A673 (cell line): ENCODE data around the gene PYGM. TPM values are rescaled to one million over a fixed set of nuclear protein-coding genes. Genes with fewer than 3 reads are reported as not detected.

Source experiments
- BruUV-seq: library from RNA; stranded (reverse); fragments of 400-500 nt; replicated peaks from 2 replicates; lab custom pipeline; 2021; lab: Mats Ljungman, UMichigan
- CTCF ChIA-PET: fragments of 300-600 bp; sonication (Branson Sonifier 250); formaldehyde crosslinking; loops from one replicate; lab custom pipeline; 2022; ENCODE audit warnings: antibody characterized with exemption; lab: Charles Lee
- POLR2A ChIA-PET: fragments of 300-600 bp; sonication (Branson Sonifier 250); formaldehyde crosslinking; loops from one replicate; lab custom pipeline; 2022; ENCODE audit warnings: antibody characterized with exemption; ENCODE audit not compliant: low non-redundant PET; lab: Charles Lee
- DNase-seq: peaks from one replicate; pipeline ENCODE4 v3.0.0-alpha.2; 2015; ENCODE audit warnings: low spot score
- H3K27ac ChIP-seq: fragments of 200-600 bp; sonication (generic); 2 replicates; pipeline ENCODE4 v1.5.1; 2016; ENCODE audit warnings: mixed run types, low read depth, mild to moderate bottlenecking, mixed read lengths, antibody characterized with exemption, low read length; ENCODE audit not compliant: poor library complexity, severe bottlenecking
- H3K27me3 ChIP-seq: fragments of 200-600 bp; sonication (generic); replicated peaks from 2 replicates; pipeline ENCODE4 v1.6.1; 2017; ENCODE audit warnings: mixed run types, low read depth, mild to moderate bottlenecking, mixed read lengths, antibody characterized with exemption, low read length; ENCODE audit not compliant: insufficient read depth, poor library complexity
- H3K36me3 ChIP-seq: fragments of 200-600 bp; sonication (generic); 2 replicates; pipeline ENCODE4 v1.6.1; 2016; ENCODE audit warnings: mixed run types, mild to moderate bottlenecking, mixed read lengths, antibody characterized with exemption, low read length; ENCODE audit not compliant: insufficient read depth, poor library complexity, severe bottlenecking
- H3K4me1 ChIP-seq: fragments of 200-600 bp; sonication (generic); 2 replicates; pipeline ENCODE4 v1.6.1; 2017; ENCODE audit warnings: mixed run types, mild to moderate bottlenecking, mixed read lengths, antibody characterized with exemption, low read length; ENCODE audit not compliant: insufficient read depth, poor library complexity, severe bottlenecking
- H3K4me3 ChIP-seq: fragments of 200-600 bp; sonication (generic); 2 replicates; pipeline ENCODE4 v1.5.1; 2016; ENCODE audit warnings: low read depth, mixed run types, mild to moderate bottlenecking, mixed read lengths, low read length; ENCODE audit not compliant: poor library complexity, severe bottlenecking
- H3K9me3 ChIP-seq: fragments of 200-600 bp; sonication (generic); 2 replicates; pipeline ENCODE4 v1.6.1; 2016; ENCODE audit warnings: mixed run types, low read depth, mild to moderate bottlenecking, mixed read lengths, antibody characterized with exemption, low read length; ENCODE audit not compliant: poor library complexity, severe bottlenecking
- EZH2 ChIP-seq: fragments of 200-600 bp; sonication (generic); IDR thresholded peaks from 2 replicates; pipeline ENCODE4 v1.6.1; 2017; ENCODE audit warnings: borderline replicate concordance, low read depth, mild to moderate bottlenecking, mixed read lengths, antibody characterized with exemption, low read length; ENCODE audit not compliant: poor library complexity, severe bottlenecking
- intact Hi-C: fragments of 100-400 bp; cut with micrococcal nuclease; formaldehyde crosslinking; loops from one replicate; pipeline ENCODE4 v1.10.0; 2022; ENCODE audit not compliant: unreplicated experiment
- total RNA-seq: library from RNA; stranded (reverse); gene quantifications from 2 replicates; pipeline ENCODE4 v1.2.3, GENCODE V29; 2021
- TF ChIP-seq, protein P1 (sequence below): fragments of 300-800, 200-600 bp; sonication (generic); conservative IDR thresholded peaks from 2 replicates; pipeline ENCODE4 v1.5.1; 2017; ENCODE audit warnings: low read depth, mild to moderate bottlenecking, antibody characterized with exemption, low read length, moderate library complexity, mixed read lengths

The PYGM gene
- total RNA-seq, 1 experiment from 2014 or later = 2.4 TPM

DNA sequence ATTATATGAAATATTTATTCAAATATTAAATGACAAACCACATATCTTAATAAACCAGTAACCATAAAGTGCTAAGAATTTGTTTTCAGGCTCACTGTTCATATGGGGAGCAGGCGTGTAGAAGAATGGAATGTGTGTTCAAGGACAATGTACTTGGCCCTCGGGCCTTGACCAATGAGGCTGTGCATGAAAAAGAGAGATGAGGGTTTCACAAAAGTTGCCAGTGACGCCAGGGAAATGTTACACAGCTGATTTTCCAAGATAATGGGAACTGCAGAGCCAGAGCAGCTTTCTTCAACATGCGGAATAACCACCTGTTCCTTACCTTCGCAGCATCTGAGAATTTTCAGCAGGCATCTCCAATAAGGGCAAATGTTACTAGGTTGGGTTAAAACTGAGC lies 14.4 kb upstream of the PYGM start:
- DNase-seq = no peak
- intact Hi-C loops = no loop called here
- ChIA-PET POLR2A (interaction anchor here (0.9 kb wide), 1 partner anchor 11 kb away, joined by 3 read pairs; no protein-coding TSS in a partner anchor), CTCF (no interaction called here)
- H3K9me3 ChIP-seq = no peaks in the 10 kb centered on the region
- H3K4me3 ChIP-seq = no peak overlapping the region
- no peak overlapping the region for H3K27ac ChIP-seq
- H3K4me1 ChIP-seq = peaks cover 28% of the 10 kb centered on the region
- H3K27me3 ChIP-seq = no peaks in the 10 kb centered on the region
- H3K36me3 ChIP-seq = peaks cover 84% of the 10 kb centered on the region
- TF ChIP-seq EZH2 = no peak
- TF ChIP-seq, protein P1, sequence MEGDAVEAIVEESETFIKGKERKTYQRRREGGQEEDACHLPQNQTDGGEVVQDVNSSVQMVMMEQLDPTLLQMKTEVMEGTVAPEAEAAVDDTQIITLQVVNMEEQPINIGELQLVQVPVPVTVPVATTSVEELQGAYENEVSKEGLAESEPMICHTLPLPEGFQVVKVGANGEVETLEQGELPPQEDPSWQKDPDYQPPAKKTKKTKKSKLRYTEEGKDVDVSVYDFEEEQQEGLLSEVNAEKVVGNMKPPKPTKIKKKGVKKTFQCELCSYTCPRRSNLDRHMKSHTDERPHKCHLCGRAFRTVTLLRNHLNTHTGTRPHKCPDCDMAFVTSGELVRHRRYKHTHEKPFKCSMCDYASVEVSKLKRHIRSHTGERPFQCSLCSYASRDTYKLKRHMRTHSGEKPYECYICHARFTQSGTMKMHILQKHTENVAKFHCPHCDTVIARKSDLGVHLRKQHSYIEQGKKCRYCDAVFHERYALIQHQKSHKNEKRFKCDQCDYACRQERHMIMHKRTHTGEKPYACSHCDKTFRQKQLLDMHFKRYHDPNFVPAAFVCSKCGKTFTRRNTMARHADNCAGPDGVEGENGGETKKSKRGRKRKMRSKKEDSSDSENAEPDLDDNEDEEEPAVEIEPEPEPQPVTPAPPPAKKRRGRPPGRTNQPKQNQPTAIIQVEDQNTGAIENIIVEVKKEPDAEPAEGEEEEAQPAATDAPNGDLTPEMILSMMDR = no peak
- no TSS peak for BruUV-seq

- POLR2A ChIA-PET = interaction anchor here (0.5 to 0.7 kb wide), 5 partner anchors 11 to 731 kb away, joined by 5 to 8 read pairs (median 5); partner anchors contain the start of gene PYGM
- no peaks in the 10 kb centered on the region for H3K9me3 ChIP-seq
- peaks cover 35% of the 10 kb centered on the region for H3K4me1 ChIP-seq
- intact Hi-C loops = no loop called here
- DNase-seq = no peak
- CTCF ChIA-PET = interaction anchor here (0.7 kb wide), 1 partner anchor 152 kb away, joined by 3 read pairs; no protein-coding TSS in a partner anchor
- no peak overlapping the region for H3K4me3 ChIP-seq
- H3K36me3 ChIP-seq = peaks cover 100% of the 10 kb centered on the region
- no peak for TF ChIP-seq EZH2
- TF ChIP-seq, protein P1 = no peak
- no TSS peak for BruUV-seq
- H3K27me3 ChIP-seq = no peaks in the 10 kb centered on the region
- H3K27ac ChIP-seq = peak overlapping the region; percentile 8
Measured at GRCh38 chr11:64772303-64773018, 12.7 kb upstream of the PYGM start.

DNA sequence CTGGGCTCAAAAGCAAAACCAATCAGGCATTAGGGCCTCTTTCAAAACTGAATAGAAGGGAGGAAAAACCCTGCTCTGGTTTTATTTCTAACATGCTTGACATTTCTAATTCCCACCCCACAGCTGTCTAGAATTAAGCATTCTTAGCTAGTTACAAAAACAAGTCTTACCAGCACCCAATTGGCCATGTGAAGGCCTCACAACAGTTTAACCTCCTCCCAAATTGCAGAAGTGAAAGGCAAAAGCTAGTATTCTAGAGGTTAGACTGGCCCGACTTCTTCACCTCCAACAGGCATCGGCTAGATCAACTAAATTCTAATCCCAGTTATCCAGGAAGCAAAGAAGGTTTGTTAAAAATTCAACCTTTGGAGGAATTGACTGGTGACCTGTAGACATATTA lies 12.1 kb upstream of the PYGM start:
- H3K36me3 ChIP-seq = peaks cover 100% of the 10 kb centered on the region
- TF ChIP-seq, protein P1 = no peak
- no TSS peak for BruUV-seq

More for the DNA sequence above, 12.1 kb upstream of the PYGM start:
- POLR2A ChIA-PET = interaction anchor here (0.5 to 0.6 kb wide), 2 partner anchors 11 to 732 kb away, joined by 5 to 7 read pairs; no protein-coding TSS in a partner anchor
- CTCF ChIA-PET = interaction anchor here (0.7 kb wide), 1 partner anchor 151 kb away, joined by 3 read pairs; no protein-coding TSS in a partner anchor
- intact Hi-C loops = no loop called here
- H3K27ac ChIP-seq = peak overlapping the region; percentile 8
- no peak overlapping the region for H3K4me3 ChIP-seq
- peaks cover 36% of the 10 kb centered on the region for H3K4me1 ChIP-seq
- no peaks in the 10 kb centered on the region for H3K27me3 ChIP-seq
- no peak for DNase-seq
- H3K9me3 ChIP-seq = no peaks in the 10 kb centered on the region
